MV-4-11 (cell line): Measurements from ENCODE around the gene CNTLN.
"Not testable (repeated sequence)": the region's sequence is repeated elsewhere in the genome, so short reads cannot be mapped to it uniquely, and the experiment has no call there.

Source experiments
- DNase-seq: peaks from one replicate; lab custom pipeline; 2025; lab: John Stamatoyannopoulos, UW

CNTLN gene

DNA sequence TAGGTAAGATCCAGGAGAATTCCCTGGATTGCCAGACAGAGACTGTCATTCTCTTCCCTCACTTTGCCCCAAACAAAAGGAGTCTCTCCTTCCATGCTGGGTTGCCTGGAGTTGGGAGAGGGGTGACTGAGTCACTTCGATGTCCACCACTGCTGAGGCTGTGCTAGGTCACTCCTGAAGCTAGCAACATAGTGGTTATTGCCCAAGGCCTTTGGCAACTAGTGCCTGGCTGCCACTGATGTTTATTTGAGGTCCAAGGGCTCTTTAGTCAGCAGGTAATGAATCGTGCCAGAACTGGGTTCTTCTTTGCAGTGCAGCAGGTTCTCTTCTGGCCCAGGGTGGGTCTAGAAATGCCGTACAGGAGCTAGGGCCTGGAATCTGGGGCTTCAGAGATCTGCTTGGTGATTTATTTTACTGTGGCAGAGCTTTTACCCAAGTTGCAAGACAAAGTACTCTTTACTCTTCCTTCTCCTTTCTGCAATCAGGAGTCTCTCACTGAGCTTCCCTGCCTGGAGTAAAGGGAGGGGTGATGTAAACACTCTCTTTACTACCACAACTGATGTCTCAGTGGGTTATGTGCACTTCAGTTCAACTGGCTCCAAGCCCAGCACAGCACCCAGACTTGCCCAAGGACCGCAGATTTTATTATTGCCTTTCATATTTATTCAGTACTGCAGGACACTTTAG lies 288.3 kb downstream of the CNTLN start:
- no peak for DNase-seq

- no peak for DNase-seq
Measured at GRCh38 chr9:17423681-17424011, 288.8 kb downstream of the CNTLN start.

DNA sequence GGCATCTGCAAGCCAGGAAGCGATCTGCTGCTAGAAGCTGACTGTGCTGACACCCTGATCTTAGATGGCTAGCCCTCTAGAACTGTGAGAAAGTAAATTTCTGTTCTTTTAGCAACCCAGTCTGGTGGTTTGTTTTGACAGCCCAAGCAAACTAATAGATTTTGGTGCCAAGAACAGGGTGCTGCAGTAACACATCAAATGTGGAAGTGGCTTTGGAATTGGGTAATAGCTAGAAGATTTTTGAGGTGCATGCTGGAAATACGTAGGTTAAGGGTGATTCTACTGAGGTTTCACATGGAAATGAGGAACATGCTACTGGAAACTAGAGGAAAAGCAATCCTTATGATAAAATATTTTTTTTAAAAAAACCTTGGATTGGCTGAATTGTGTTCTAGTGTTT lies 290.5 kb downstream of the CNTLN start:
- peak; percentile 70 for DNase-seq

DNA sequence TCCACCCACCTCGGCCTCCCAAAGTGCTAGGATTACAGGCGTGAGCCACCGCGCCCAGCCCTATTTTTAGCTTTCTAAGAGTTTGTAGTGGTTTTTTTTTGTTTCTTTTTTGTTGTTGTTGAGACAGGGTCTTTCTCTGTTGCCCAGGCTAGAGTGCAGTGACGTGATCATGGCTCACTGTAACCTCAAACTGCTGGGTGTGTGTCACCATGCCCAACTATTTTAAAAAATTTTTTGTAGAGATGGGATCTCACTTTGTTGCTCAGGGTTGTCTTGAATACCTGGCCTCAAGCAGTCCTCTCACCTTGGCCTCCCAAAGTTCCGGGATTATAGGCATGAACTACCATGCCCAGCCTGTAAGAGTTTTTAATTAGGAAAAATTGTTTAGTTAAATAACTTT lies 298.7 kb downstream of the CNTLN start:
- DNase-seq: no peak

DNA sequence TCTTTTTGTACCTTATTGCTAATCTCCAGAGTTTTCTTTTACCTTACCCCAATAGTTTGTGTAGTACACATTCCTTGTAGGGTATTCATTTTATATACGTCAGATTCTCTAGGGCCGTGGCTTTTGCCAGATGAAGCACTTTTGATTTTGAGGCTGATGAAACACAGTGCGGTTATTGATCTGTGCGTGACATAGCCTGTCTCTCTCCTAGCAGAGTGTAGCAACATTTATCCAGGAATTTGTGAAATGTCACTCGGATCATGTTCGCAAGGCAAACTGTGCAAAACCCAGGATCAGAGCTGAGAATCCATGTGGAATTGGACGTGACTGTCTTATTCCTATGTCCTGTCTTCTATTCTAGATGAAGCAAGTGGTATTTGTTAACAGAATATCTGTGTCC lies 302.0 kb downstream of the CNTLN start:
- no peak for DNase-seq

GRCh38 chr9:17437813-17438212 lies 303.0 kb downstream of the CNTLN start:
- DNase-seq: no peak

DNA sequence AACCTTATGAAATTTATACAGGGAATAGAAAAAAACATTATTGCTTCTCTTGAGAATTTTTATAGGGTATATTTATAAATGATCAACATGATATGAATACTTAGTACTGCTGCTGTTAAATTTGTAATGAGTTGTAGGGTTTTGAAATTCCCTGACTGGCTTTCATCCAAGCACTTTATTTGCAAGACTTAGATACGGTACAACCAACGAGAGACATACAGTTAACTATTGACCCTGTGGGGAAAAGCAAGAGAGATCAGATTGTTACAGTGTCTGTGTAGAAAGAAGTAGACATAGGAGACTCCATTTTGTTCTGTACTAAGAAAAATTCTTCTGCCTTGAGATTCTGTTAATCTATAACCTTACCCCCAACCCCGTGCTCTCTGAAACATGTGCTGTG lies 310.3 kb downstream of the CNTLN start:
- DNase-seq: not testable (repeated sequence)

GRCh38 chr9:17453751-17454150 lies 318.9 kb downstream of the CNTLN start:
- no peak for DNase-seq

DNA sequence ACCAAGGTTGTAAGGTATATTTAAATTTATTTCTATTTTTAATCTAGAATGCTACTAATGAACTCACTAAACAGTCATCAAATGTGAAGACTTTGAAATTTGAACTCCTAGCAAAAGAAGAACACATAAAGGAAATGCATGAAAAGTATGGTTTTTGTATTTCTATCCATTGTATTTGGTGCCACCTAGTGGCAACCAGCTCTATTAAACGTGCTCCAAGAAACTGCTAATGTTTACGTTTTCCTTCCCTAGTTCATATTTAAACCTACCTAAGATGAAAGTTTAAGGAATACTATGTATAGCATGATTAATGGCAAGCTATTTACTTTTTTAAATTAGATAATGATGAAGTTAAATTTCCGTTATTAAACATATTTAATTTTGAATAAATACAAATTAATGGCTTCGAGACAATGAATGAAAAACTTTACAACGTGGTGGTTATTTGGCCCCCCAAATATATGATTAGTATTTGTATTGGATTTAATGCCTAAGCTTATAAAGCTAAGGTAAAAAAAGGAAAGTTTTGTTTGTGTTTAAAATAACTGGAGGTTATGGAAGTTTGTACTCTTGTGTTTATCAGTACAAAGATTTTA lies 328.1 kb downstream of the CNTLN start:
- peak; percentile 49 for DNase-seq

- DNase-seq: no peak
Measured at GRCh38 chr9:17470036-17470813, 335.4 kb downstream of the CNTLN start.

DNA sequence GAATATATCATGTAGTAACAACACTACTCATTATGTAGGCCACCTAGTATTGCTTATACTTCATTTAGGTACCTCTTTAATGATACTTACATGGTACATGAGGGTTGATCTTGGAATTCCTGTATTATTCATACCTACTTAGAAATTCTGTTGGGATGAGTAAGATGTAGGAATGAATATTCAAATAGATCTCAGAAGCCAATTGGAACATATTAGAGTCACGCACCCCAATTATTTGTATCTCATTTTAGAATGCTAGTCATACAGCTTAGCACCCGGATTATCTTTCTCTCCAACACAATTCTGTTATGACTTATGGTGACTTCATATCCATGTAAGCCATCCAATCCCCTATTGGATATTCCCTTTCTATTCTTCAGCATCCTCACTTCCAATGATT lies 337.3 kb downstream of the CNTLN start:
- DNase-seq: no peak

GRCh38 chr9:17476401-17476800 lies 341.6 kb downstream of the CNTLN start:
- DNase-seq: no peak

- DNase-seq: no peak
Measured at GRCh38 chr9:17477816-17478215, 343.0 kb downstream of the CNTLN start.

DNA sequence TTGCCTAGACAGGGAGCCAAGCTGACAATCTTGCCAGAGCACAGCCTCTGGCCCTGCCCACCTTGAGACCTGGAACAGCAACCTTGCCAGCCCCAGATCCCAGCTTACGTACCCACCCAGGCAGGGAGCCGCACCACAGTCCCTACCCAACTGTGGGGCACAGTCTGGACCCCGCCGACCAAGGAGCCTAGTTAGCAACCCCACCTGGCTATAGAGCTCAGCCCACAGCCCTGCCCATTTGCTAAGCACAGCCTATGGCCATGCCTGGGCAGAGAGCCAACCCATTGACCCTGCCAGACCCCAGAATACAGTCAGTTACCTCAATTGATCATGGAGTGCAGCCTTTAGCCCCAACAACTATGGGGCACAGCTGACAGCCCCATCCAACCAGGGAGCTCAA lies 346.1 kb downstream of the CNTLN start:
- DNase-seq: no peak

- no peak for DNase-seq
Measured at GRCh38 chr9:17481565-17481964, 346.7 kb downstream of the CNTLN start.

DNA sequence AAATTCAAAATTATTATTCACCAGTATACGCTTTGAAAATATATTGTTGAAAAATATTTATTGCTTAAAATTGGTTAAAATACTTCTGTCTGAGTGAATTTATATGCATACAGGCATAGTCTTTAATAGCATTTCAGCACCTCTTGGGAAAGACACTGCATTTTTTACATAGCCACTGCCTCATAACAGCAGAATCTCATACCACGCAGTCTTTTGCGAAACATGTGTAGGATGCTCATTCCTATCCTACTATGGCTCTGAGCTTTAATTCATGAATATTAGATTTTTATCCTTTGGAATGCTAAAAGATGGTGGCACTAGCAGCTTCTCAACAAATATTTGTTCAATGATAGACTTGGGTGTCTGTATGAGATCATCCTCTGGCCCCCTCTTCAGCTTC lies 350.1 kb downstream of the CNTLN start:
- DNase-seq: no peak

DNA sequence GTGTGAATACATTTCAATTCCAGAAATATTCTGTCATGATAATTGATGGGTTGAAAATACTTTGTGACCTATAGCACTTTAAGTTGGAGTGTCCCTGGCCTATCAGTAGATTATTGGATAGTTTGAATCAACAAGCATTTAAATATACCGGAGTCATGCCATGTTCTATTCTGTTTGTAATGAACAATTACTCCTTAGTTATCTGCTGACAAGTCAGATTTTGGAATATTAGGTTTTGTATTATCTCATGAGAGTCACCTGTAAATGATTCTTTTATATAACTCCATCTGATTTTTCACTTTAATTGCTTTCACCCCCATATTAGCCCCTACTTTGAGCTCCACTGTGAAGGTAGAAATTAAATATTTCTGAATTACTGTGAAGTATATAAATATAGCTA lies 351.6 kb downstream of the CNTLN start:
- DNase-seq: no peak

DNA sequence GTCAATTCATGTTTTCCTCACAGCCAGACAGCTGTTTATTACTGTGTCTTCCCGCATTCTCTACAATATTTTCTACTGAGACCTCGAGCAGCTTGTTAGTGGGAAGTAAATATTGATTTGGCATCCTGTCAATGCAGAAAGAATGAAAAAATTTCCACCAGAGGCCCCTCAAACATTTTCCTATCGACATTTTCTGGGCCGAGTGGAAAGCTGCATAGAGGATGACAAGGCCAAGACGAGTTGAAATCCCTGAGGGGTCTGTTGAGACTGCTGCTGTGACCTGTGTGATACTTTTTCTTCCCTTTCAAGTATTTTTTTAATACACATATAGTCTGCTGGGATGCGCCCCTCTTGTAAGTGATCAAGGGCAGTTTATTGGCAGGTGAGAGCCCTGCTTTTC lies 352.6 kb downstream of the CNTLN start:
- DNase-seq: no peak

DNA sequence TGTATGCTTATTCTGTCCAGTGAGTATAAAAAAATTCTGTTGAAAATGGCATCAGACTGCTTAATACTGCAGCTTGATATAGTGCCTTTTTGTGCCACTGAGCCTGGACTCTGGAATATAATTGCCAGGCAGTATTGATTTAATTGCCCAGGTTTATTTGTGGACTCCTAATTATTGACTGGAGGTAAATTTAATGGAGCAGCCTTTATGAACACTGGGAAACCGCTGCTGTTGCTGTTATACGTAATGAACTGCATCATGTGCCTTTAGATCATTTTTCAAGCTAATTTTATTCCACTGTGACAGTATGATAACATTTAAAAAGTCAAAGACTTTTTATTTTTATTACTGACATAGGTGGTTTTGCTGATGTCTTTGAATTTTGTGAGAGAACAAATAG lies 353.8 kb downstream of the CNTLN start:
- no peak for DNase-seq

DNA sequence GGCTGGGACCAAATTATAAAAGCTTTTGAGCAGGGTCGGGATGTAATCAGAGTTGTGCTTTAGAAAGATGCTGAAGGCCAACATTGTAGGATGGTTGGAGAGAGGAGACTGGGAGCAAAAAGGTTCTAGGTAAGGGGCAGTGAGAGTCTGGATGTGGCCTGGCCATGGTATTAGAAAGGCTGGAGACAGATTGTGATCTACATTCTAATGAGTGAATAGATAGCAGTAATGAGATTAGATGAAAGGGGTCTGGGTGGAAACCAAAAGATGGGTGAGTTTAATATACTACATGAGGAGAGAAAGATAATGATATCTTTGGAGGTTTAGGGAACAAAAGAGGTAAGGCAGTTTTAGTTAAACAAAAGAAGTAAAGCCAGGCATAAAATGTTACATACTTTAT lies 355.3 kb downstream of the CNTLN start:
- no peak for DNase-seq

- DNase-seq: no peak
Measured at GRCh38 chr9:17491780-17492179, 356.9 kb downstream of the CNTLN start.

DNA sequence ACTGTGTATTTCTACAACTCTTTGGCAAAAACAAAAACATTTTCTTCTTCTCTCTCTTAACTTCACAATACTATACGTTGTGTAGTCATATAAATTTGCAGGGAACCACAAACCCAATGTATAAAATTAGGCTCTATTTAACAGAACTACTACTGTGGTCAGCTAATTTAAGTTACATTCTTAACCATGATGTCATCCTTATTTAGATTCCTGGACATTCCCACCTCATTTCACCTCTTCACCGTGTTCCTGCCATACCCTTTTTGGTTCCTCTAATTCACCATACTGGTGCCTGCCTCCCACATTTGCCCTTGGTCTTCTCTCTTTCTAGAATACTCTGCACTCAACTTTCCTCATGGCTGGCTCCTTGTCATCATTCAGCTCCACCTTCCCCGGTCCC lies 368.4 kb downstream of the CNTLN start:
- DNase-seq: no peak

- no peak for DNase-seq
Measured at GRCh38 chr9:17509151-17509550, 374.3 kb downstream of the CNTLN start.

GRCh38 chr9:17509701-17510100 lies 374.9 kb downstream of the CNTLN start:
- no peak for DNase-seq
